Measurements from ENCODE around the gene TERB2.
"Not testable (repeated sequence)": the region's sequence is repeated elsewhere in the genome, so short reads cannot be mapped to it uniquely, and the experiment has no call there.

GRCh38 chr15:44986346-44987055, 30.0 kb downstream of the TERB2 start:
- not testable (repeated sequence) for TF ChIP-seq POLR2AphosphoS5 (IDR thresholded peaks at IDR 0.05; ENCODE audit: low read depth, low read length); TAF1 (IDR thresholded peaks at IDR 0.05; ENCODE audit: borderline replicate concordance, low read depth, low read length)
